ENCODE data around the gene UQCRH. TPM values are rescaled to one million over a fixed set of nuclear protein-coding genes. Genes with fewer than 3 reads are reported as not detected.
A peak's percentile ranks its signal among the peaks of the same experiment; 100 is the strongest.

The UQCRH gene
- total and polyA plus RNA-seq, 2 of the 13 experiments (the other 11 are each of a cell fraction or from before 2014, with no cell fraction given), result 548 to 556 TPM

DNA sequence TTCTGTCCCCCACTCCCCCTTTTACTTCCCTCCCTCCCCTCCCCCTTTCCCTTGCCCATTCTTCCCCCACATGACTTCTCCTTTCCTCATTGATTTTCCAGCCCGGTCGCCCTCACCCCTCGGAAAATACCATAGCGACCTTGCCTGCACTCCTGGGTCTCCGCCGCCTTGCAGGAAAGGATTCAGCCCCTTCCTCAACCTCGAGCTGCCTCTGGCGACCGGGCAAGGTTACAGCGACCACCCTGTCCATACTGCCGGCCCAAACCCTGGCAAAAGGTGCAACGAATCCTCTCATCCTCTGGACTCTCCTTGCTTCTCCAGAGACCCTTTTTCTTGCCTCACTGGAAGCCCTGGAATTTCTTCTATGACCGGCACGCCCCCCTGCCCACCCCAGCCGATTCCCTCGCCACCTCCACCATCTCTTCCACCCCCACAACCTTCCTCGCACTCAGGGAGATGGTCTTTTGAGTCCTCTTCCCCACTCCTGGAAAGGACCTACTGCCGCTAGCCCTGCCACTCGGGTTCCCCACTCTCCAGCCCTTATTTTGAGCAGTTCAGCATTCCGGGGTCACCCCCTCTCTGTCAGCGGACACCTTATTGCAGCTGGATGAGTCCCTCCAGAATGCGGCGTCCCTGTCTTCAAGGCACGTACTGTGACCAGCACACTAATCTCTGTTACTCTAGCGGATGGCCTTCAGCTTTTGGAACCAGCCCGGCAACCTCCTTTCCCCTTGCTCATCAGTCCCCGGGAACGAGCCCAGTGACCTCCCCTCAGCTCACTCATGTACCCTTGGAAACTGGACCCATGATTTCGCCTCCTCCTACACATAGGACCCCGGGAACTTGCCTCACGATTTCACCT, 38.0 kb downstream of the UQCRH start:
- Histone ChIP-seq H3K9ac (ENCODE audit: insufficient read depth, low read depth, low read length) (peak overlapping the region; percentile 89), H3K27ac (ENCODE audit: extremely low read length, insufficient read depth, low read length) (peak overlapping the region; percentile 97), H3K79me2 (ENCODE audit: insufficient read depth, low read length) (peaks cover 17% of the 10 kb centered on the region), H3K4me3 (replicated peaks in 1 of 3; ENCODE audit: insufficient read depth in 1 of 3, low read depth in 2 of 3, low read length in 3 of 3) (peak overlapping the region; percentile 79 to 88 (median 85)), H3K36me3 (replicated peaks in 1 of 2; ENCODE audit: control insufficient read depth in 1 of 2, insufficient read depth in 2 of 2, low read length in 2 of 2) (peaks cover 0 to 14% of the 10 kb centered on the region in 2 experiments; a peak in 2 of 5 replicates), H3K4me2 (ENCODE audit: low read depth, low read length) (peak overlapping the region; percentile 98), H4K20me1 (ENCODE audit: insufficient read depth, low read length) (no peaks in the 10 kb centered on the region), H2AFZ (ENCODE audit: low read length) (no peak overlapping the region), H3K9me3 (ENCODE audit: low read length) (no peaks in the 10 kb centered on the region), H3K4me1 (ENCODE audit: insufficient read depth, low read length) (peaks cover 53% of the 10 kb centered on the region), H3K27me3 (ENCODE audit: control insufficient read depth in 1 of 2, insufficient read depth in 2 of 2, low read length in 2 of 2) (no peaks in the 10 kb centered on the region; a peak in 1 of 5 replicates)
- TF ChIP-seq ZBTB33 (CRISPR knock-in tag; IDR thresholded peaks at IDR 0.05) (peak; percentile 67; the same call in 1 of the 2 replicates), TEAD3 (CRISPR knock-in tag; optimal IDR thresholded peaks at IDR 0.05; ENCODE audit: borderline replicate concordance) (peak; percentile 13), DR1 (CRISPR knock-in tag; IDR thresholded peaks at IDR 0.05) (no peak), ZBTB8A (CRISPR knock-in tag; IDR thresholded peaks at IDR 0.05; ENCODE audit: borderline replicate concordance, low read depth) (0 out of 2 replicates have a peak, but pooled peaks have one; percentile 21), ZBTB38 (CRISPR knock-in tag; IDR thresholded peaks at IDR 0.05) (peak; percentile 57; the same call in 1 of the 2 replicates)
- ATAC-seq, result no peak
- WGBS (ENCODE audit: low lambda C conversion rate), result 65% methylated on average over 31 of the region's 31 CpGs
- DNase-seq (ENCODE audit: low spot score), result no peak
- ChIA-PET CTCF (ENCODE audit: low intra/inter-chr PET ratio, low total read pairs) (no interaction called here), POLR2A (interaction anchor here (0.9 to 1.5 kb wide), 5 partner anchors 11 to 366 kb away, joined by 3 to 7 read pairs (median 3); partner anchors contain the start of genes LRRC41, RAD54L and UQCRH)
- no peak for FAIRE-seq
- intact Hi-C loops (cut with micrococcal nuclease; ENCODE audit: unreplicated experiment), result loop anchor here (2.0 kb wide), 1 partner anchor 39 kb away; the partner anchor contains the start of genes LRRC41 and UQCRH
- in situ Hi-C loops (cut with HindIII; ENCODE audit: extremely low pct_ligation_motif_present, low pct_unique_long_range_greater_than_20kb), result no loop called here
- no TSS peak for BruUV-seq (replicated peaks)

Data from HepG2 (cell line).